Uterus (tissue), 2 donors: ENCODE measurements around the gene DMD.

Source experiments
- POLR2A ChIP-seq, 2 donors: fragments of 450-650 bp; IDR thresholded peaks; one replicate each; pipeline ENCODE4 v1.6.1; 2016; ENCODE audit warnings: antibody characterized with exemption in 2 of 2, mild to moderate bottlenecking in 1 of 2, moderate library complexity in 1 of 2
- TF ChIP-seq, protein P1 (sequence below), 4 experiments: fragments of 200-600 bp in 2 of 4; fragments of 450-650 bp in 2 of 4; sonication (generic) in 2 of 4; IDR thresholded peaks; one replicate each; pipeline ENCODE4 v1.5.1; 2016 to 2019; ENCODE audit warnings: antibody characterized with exemption in 4 of 4, mild to moderate bottlenecking in 2 of 4, moderate library complexity in 1 of 4

DNA sequence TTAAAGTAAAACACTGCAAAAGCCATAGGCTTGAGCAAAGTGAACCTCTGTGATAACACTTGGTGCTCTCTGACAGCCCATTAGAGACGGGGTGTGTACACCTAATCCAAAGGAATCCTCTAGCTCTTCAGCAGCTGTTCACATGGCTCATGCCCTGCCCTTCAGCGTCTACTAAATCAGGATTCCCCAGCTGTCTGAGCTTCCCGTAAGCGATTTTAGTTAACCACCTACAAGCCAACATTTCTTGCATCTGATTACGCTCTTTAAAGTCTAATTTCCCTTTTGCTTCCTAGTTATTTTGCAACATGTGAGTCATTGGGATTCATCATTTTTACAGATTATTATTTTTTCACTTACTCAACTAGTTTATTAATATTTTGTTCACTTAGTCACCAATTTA lies 6.5 kb downstream of the DMD start:
- no peak for TF ChIP-seq POLR2A (IDR thresholded peaks at IDR 0.05)
- TF ChIP-seq, protein P1, sequence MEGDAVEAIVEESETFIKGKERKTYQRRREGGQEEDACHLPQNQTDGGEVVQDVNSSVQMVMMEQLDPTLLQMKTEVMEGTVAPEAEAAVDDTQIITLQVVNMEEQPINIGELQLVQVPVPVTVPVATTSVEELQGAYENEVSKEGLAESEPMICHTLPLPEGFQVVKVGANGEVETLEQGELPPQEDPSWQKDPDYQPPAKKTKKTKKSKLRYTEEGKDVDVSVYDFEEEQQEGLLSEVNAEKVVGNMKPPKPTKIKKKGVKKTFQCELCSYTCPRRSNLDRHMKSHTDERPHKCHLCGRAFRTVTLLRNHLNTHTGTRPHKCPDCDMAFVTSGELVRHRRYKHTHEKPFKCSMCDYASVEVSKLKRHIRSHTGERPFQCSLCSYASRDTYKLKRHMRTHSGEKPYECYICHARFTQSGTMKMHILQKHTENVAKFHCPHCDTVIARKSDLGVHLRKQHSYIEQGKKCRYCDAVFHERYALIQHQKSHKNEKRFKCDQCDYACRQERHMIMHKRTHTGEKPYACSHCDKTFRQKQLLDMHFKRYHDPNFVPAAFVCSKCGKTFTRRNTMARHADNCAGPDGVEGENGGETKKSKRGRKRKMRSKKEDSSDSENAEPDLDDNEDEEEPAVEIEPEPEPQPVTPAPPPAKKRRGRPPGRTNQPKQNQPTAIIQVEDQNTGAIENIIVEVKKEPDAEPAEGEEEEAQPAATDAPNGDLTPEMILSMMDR (IDR thresholded peaks at IDR 0.05): no peak
